D721Med (cell line): ENCODE results near the gene NDUFV1.
A peak's percentile ranks its signal among the peaks of the same experiment; 100 is the strongest.
"Not testable (repeated sequence)": the region's sequence is repeated elsewhere in the genome, so short reads cannot be mapped to it uniquely, and the experiment has no call there.

ENCODE experiments used
- DNase-seq: peaks from one replicate; pipeline ENCODE4 v3.0.0; 2011; ENCODE audit warnings: low spot score; ENCODE audit not compliant: insufficient read length
- FAIRE-seq: peaks from 2 replicates; lab custom pipeline; 2011; peaks lifted over from hg19 to GRCh38; lab: Jason Lieb, UNC
- CTCF ChIP-seq: IDR thresholded peaks from 2 replicates; pipeline ENCODE4 v1.5.1; 2012; ENCODE audit warnings: mild to moderate bottlenecking, control low read depth; ENCODE audit not compliant: insufficient read depth; ENCODE audit errors: missing control alignments

Gene NDUFV1

GRCh38 chr11:67601098-67601497 is 5.6 kb upstream of the NDUFV1 start:
- no peak for FAIRE-seq
- TF ChIP-seq CTCF = no peak
- no peak for DNase-seq

DNA sequence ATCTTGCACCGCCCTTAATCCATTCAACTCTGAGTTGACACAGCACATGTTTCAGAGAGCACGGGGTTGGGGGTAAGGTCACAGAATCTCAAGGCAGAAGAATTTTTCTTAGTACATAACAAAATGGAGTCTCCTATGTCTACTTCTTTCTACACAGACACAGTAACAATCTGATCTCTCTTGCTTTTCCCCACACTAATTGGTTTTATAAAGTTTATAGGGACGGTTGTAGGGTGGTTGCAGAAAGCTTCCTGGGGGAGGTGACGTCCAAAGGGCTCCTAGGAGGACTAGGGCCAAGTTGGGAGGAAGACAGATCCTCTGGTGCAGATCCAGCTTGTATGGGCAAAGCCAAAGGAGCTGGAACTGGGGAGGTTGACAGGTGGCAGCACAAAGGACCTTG is 2.6 kb upstream of the NDUFV1 start:
- not testable (repeated sequence) for DNase-seq, FAIRE-seq

GRCh38 chr11:67604815-67605214 is 1.9 kb upstream of the NDUFV1 start:
- FAIRE-seq = no peak
- no peak for TF ChIP-seq CTCF
- no peak for DNase-seq

GRCh38 chr11:67605231-67606011 is 1.3 kb upstream of the NDUFV1 start:
- no peak for DNase-seq
- peak; percentile 32 for FAIRE-seq
- no peak for TF ChIP-seq CTCF

DNA sequence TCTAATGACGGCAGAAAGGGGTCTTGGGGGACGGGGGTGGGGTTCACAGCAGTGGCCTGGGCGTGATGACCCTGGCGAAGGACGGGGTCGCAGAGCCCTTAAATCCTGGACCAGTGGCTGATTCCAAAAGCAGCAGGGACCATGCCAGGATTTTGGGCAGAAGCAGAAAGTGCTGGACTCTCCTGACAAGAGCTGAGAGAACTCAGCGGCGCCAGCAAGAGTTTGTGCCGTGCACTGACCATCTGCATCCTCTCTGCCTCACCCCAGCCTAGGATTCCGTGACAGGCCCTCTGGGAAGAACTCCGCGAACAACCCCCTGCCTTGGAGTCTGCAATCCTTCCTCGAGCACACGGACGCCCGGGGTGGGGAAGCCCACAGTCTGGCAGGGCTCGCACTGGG is 644 bp upstream of the NDUFV1 start:
- DNase-seq (no peak), FAIRE-seq (no peak)
- no peak for TF ChIP-seq CTCF

DNA sequence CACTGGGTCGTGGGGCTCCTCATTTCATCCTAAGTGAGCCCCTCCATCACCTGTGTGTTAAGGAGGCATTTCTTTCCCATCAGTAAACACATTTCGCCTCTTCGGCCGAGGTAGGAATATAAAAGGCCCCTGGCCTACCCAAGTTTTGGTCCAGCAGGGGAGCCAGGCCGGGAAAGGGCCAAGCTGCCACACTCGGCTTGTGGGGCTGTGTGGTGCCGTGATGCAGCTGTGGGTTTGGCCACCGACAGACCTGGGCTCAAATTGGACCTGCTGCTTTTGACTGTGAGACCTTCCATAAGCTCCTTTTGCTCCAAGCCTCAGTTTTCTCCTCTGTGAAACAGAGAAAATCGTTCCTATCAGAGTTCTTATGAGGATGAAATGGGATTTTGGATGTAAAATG is 771 bp downstream of the NDUFV1 start:
- DNase-seq = no peak
- FAIRE-seq = no peak
- no peak for TF ChIP-seq CTCF

DNA sequence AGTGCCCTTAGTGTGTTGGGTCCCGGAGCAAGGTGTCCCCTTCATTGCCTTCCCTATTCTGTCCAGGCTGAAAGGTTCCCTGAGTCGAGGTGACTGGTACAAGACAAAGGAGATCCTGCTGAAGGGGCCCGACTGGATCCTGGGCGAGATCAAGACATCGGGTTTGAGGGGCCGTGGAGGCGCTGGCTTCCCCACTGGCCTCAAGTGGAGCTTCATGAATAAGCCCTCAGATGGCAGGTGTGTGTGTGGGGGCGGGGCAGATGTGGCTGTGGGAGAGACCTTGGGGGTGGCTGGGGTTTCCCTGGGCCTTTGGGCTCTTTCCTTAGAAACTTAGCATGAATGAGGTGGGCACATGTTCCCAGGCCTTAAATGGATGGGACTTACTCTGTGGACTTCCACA is 1.8 kb downstream of the NDUFV1 start:
- no peak for FAIRE-seq

More for the DNA sequence above, 1.8 kb downstream of the NDUFV1 start:
- no peak for DNase-seq
- no peak for TF ChIP-seq CTCF
